DND-41 (cell line): ENCODE measurements around the gene ITGA11.
"Not testable (repeated sequence)": the region's sequence is repeated elsewhere in the genome, so short reads cannot be mapped to it uniquely, and the experiment has no call there.

Source experiments
- ATAC-seq: fragments of 200-7000 bp; cut with Tn5 transposase; 3 replicates; pipeline ENCODE4 v1.9.1; 2021; ENCODE audit warnings: low read depth; ENCODE audit not compliant: insufficient read depth
- DNase-seq: peaks from one replicate; pipeline ENCODE4 v3.0.0-alpha.2; 2020
- H2AFZ ChIP-seq: 2 replicates; pipeline ENCODE4 v1.6.0; 2012; ENCODE audit warnings: low read depth, low read length
- H3K27ac ChIP-seq: 2 replicates; pipeline ENCODE4 v1.5.1; 2012; ENCODE audit warnings: low read length, inconsistent platforms
- H3K27me3 ChIP-seq: fragments of 200-600 bp; sonication (generic); 2 replicates; pipeline ENCODE4 v1.6.0; 2012; ENCODE audit warnings: low read length, mild to moderate bottlenecking, inconsistent platforms; ENCODE audit not compliant: insufficient read depth, poor library complexity
- H3K36me3 ChIP-seq: 2 replicates; pipeline ENCODE4 v1.5.1; 2012; ENCODE audit warnings: low read length, inconsistent platforms; ENCODE audit not compliant: insufficient read depth
- H3K4me1 ChIP-seq: 2 replicates; pipeline ENCODE4 v1.5.1; 2012; ENCODE audit warnings: mild to moderate bottlenecking, low read length; ENCODE audit not compliant: insufficient read depth
- H3K4me2 ChIP-seq: 2 replicates; pipeline ENCODE4 v1.6.0; 2012; ENCODE audit warnings: mild to moderate bottlenecking, moderate library complexity, low read length, inconsistent platforms; ENCODE audit not compliant: insufficient read depth
- H3K4me3 ChIP-seq, 2 experiments: fragments of 200-600 bp in 1 of 2; shearing (Covaris generic) in 1 of 2; 2 replicates each; pipeline ENCODE4 v1.5.1; 2012 to 2016; ENCODE audit warnings: inconsistent platforms in 2 of 2, low read length in 2 of 2, mild to moderate bottlenecking in 2 of 2, low read depth in 1 of 2, moderate library complexity in 1 of 2
- H3K79me2 ChIP-seq: 2 replicates; pipeline ENCODE4 v1.6.0; 2012; ENCODE audit warnings: low read length, inconsistent platforms; ENCODE audit not compliant: insufficient read depth
- H3K9ac ChIP-seq: 2 replicates; pipeline ENCODE4 v1.6.0; 2012; ENCODE audit warnings: low read depth, mild to moderate bottlenecking, inconsistent platforms, low read length, moderate library complexity
- H3K9me3 ChIP-seq: 2 replicates; pipeline ENCODE4 v1.5.1; 2012; ENCODE audit warnings: low read length, moderate library complexity, mild to moderate bottlenecking, inconsistent platforms; ENCODE audit not compliant: insufficient read depth, severe bottlenecking
- H4K20me1 ChIP-seq: 2 replicates; pipeline ENCODE4 v1.6.0; 2012; ENCODE audit warnings: low read length; ENCODE audit not compliant: insufficient read depth
- CTCF ChIP-seq: IDR thresholded peaks from 2 replicates; pipeline ENCODE4 v1.5.1; 2012; ENCODE audit warnings: borderline replicate concordance, low read length, moderate library complexity, mild to moderate bottlenecking; ENCODE audit not compliant: poor library complexity, severe bottlenecking; ENCODE audit errors: extremely low read depth
- EZH2 ChIP-seq: IDR thresholded peaks from 3 replicates; pipeline ENCODE4 v1.6.1; 2012; ENCODE audit warnings: borderline replicate concordance, low read depth, mild to moderate bottlenecking, moderate library complexity, low read length, inconsistent platforms; ENCODE audit not compliant: severe bottlenecking

Gene ITGA11

DNA sequence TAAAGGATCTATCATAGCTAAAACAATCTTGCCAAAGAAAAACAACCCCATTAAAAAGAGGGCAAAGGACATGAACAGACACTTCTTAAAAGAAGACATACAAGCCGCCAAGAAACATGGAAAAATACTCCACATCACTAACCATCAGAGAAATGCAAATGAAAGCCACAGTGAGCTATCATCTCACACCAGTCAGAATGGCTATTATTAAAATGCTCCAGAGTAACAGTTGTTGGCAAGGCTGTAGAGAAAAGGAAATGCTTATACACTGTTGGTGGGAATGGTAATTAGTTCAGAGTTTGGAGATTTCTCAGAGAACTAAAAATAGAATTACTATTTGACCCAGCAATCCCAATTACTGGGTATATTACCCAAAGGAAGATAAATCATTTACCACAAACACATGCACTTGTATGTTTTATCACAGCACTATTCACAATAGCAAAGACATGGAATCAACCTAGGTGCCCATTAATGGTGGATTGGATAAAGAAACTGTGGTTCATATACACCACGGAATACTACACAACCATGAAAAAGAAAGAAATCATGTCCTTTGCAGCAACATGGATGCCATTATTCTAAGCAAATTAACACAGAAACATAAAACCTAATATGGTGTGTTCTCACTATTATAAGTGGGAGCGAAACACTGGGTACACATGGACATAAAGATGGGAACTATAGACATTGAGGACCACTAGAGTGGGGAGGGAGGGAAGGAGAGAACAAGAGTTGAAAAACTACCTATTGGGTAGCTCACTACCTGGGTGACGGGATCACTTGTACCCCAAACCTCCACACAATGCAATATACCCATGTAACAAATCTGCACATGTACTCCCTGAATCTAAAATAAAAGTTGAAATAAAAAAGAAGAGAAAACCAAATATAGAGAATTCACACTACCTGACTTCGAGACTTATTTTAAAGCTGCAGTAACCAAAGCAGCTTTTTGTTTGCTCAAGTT, 32.6 kb downstream of the ITGA11 start:
- Histone ChIP-seq H4K20me1 (no peaks in the 10 kb centered on the region), H3K9me3 (no peaks in the 10 kb centered on the region), H3K4me3 (no peak overlapping the region), H3K36me3 (no peaks in the 10 kb centered on the region), H3K27ac (no peak overlapping the region), H3K4me2 (no peak overlapping the region), H3K79me2 (no peaks in the 10 kb centered on the region), H2AFZ (no peak overlapping the region), H3K27me3 (no peaks in the 10 kb centered on the region), H3K4me1 (no peaks in the 10 kb centered on the region), H3K9ac (no peak overlapping the region)
- DNase-seq (no peak), ATAC-seq (no peak)
- no peak for TF ChIP-seq CTCF
- no peak for TF ChIP-seq EZH2

DNA sequence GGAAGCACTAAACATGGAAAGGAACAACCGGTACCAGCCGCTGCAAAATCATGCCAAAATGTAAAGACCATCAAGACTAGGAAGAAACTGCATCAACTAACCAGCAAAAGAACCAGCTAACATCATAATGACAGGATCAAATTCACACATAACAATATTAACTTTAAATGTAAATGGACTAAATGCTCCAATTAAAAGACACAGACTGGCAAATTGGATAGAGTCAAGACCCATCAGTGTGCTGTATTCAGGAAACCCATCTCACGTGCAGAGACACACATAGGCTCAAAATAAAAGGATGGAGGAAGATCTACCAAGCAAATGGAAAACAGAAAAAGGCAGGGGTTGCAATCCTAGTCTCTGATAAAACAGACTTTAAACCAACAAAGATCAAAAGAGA, 34.0 kb downstream of the ITGA11 start:
- not testable (repeated sequence) for H3K9ac ChIP-seq, H3K27ac ChIP-seq, H3K36me3 ChIP-seq, DNase-seq, H3K9me3 ChIP-seq, H3K79me2 ChIP-seq, H4K20me1 ChIP-seq, ATAC-seq, H3K27me3 ChIP-seq, H3K4me1 ChIP-seq, H3K4me3 ChIP-seq, H3K4me2 ChIP-seq, H2AFZ ChIP-seq

GRCh38 chr15:68396068-68396467, 35.9 kb downstream of the ITGA11 start:
- Histone ChIP-seq H3K9ac (no peak overlapping the region), H3K79me2 (no peaks in the 10 kb centered on the region), H3K4me3 (no peak overlapping the region), H4K20me1 (no peaks in the 10 kb centered on the region), H3K4me1 (no peaks in the 10 kb centered on the region), H2AFZ (no peak overlapping the region), H3K27me3 (no peaks in the 10 kb centered on the region), H3K9me3 (no peaks in the 10 kb centered on the region), H3K27ac (no peak overlapping the region), H3K36me3 (no peaks in the 10 kb centered on the region), H3K4me2 (no peak overlapping the region)
- ATAC-seq (no peak), DNase-seq (no peak)
- TF ChIP-seq CTCF (no peak), EZH2 (no peak)

DNA sequence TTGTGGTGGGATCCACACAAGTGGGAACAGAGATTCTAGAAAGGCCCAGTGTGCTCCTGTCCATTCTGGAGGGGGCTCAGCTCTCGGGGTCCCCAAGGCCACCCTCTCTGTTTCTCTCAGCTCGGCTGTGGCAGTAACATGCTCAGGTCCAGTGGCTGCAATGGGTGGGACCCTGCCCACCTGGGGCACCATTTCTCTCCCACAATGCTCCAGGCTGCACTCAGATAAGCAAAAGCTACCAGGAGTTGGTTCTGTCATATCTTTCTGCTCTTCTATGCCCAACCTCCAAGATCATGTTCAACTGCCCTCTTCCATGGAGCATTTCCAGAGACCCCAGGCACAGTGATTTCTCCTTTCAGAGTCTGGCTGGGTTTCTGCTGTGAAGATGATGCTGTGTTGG, 40.8 kb downstream of the ITGA11 start:
- Histone ChIP-seq H3K4me3 (no peak overlapping the region), H4K20me1 (no peaks in the 10 kb centered on the region), H3K4me1 (no peaks in the 10 kb centered on the region), H2AFZ (no peak overlapping the region), H3K27me3 (peaks cover 2% of the 10 kb centered on the region), H3K36me3 (no peaks in the 10 kb centered on the region), H3K4me2 (no peak overlapping the region), H3K9ac (no peak overlapping the region), H3K79me2 (no peaks in the 10 kb centered on the region), H3K9me3 (no peaks in the 10 kb centered on the region), H3K27ac (no peak overlapping the region)
- no peak for DNase-seq
- TF ChIP-seq CTCF = no peak
- TF ChIP-seq EZH2 = no peak
- ATAC-seq = no peak
